G401 (cell line): ENCODE results near the gene GPR141. TPM values are rescaled to one million over a fixed set of nuclear protein-coding genes. Genes with fewer than 3 reads are reported as not detected.

Experiments used
- DNase-seq: peaks from one replicate; pipeline ENCODE4 v3.0.0-alpha.2; 2015; ENCODE audit warnings: low spot score
- in situ Hi-C: cut with HindIII; loops from 2 replicates; pipeline ENCODE4 v1.10.0; 2016; ENCODE audit warnings: low sequenced_read_pairs, mixed read lengths
- total RNA-seq: library from RNA; depleted of rRNA; stranded (reverse); fragments of >200 nt; shearing (Covaris generic); gene quantifications from 2 replicates; pipeline ENCODE4 v1.2.3, GENCODE V29; 2014; rRNA removed

Gene GPR141
- total RNA-seq, 1 experiment from 2014 or later = not detected

- in situ Hi-C loops = no loop called here
- no peak for DNase-seq
Observed at GRCh38 chr7:37769726-37770125, 86.2 kb downstream of the GPR141 start.

- in situ Hi-C loops = no loop called here
- DNase-seq = no peak
Observed at GRCh38 chr7:37770838-37771237, 87.3 kb downstream of the GPR141 start.

- no peak for DNase-seq
- in situ Hi-C loops = no loop called here
Observed at GRCh38 chr7:37771342-37771741, 87.8 kb downstream of the GPR141 start.

- in situ Hi-C loops = no loop called here
Observed at GRCh38 chr7:37771801-37772200, 88.2 kb downstream of the GPR141 start.

GRCh38 chr7:37775921-37776320 lies 92.4 kb downstream of the GPR141 start:
- no peak for DNase-seq
- in situ Hi-C loops = no loop called here

More at GRCh38 chr7:37771801-37772200, 88.2 kb downstream of the GPR141 start:
- no peak for DNase-seq

GRCh38 chr7:37781156-37781555 lies 97.6 kb downstream of the GPR141 start:
- in situ Hi-C loops = no loop called here
- no peak for DNase-seq

GRCh38 chr7:37782166-37782565 lies 98.6 kb downstream of the GPR141 start:
- in situ Hi-C loops = no loop called here
- DNase-seq = no peak

- in situ Hi-C loops = no loop called here
- DNase-seq = no peak
Observed at GRCh38 chr7:37784015-37784414, 100.4 kb downstream of the GPR141 start.

GRCh38 chr7:37786741-37787569 lies 103.4 kb downstream of the GPR141 start:
- no peak for DNase-seq
- in situ Hi-C loops = no loop called here

Other genes with a start within 250 kb of the GPR141 start
- 0.95 TPM in 1 of 2 replicates, not detected in the other for gene ELMO1, start 234.9 kb upstream of the GPR141 start, total RNA-seq
- not detected in 2 replicates for gene NME8, start 164.8 kb downstream of the GPR141 start, total RNA-seq
- gene SFRP4, start 233.1 kb downstream of the GPR141 start, total RNA-seq = not detected in 2 replicates
- not detected in 2 replicates for gene EPDR1, start 236.9 kb downstream of the GPR141 start, total RNA-seq